Activated CD8-positive, alpha-beta memory T cell treated with anti-CD3 and anti-CD28 coated beads, Interleukin-2, amount 50 U/mL, for 24 hours (primary cell): ENCODE measurements around the gene ATP10A.
"Not testable (repeated sequence)": the region's sequence is repeated elsewhere in the genome, so short reads cannot be mapped to it uniquely, and the experiment has no call there.

Source experiments
- DNase-seq: peaks from one replicate; pipeline ENCODE4 v3.0.0-alpha.2; 2020; ENCODE audit errors: extremely low read depth

Gene ATP10A

GRCh38 chr15:25771736-25772135 lies 91.4 kb downstream of the ATP10A start:
- not testable (repeated sequence) for DNase-seq

- DNase-seq: no peak
Measured at GRCh38 chr15:25771338-25771706, 91.8 kb downstream of the ATP10A start.

GRCh38 chr15:25770618-25771337 lies 92.3 kb downstream of the ATP10A start:
- DNase-seq: no peak

- DNase-seq: no peak
Measured at GRCh38 chr15:25770031-25770430, 93.1 kb downstream of the ATP10A start.

GRCh38 chr15:25768271-25768670 lies 94.9 kb downstream of the ATP10A start:
- DNase-seq: no peak

GRCh38 chr15:25767356-25768151 lies 95.6 kb downstream of the ATP10A start:
- DNase-seq: no peak

- DNase-seq: no peak
Measured at GRCh38 chr15:25766417-25766816, 96.7 kb downstream of the ATP10A start.

GRCh38 chr15:25764980-25765735 lies 98.0 kb downstream of the ATP10A start:
- DNase-seq: no peak

- DNase-seq: no peak
Measured at GRCh38 chr15:25763954-25764353, 99.2 kb downstream of the ATP10A start.

- no peak for DNase-seq
Measured at GRCh38 chr15:25763331-25763751, 99.8 kb downstream of the ATP10A start.

- no peak for DNase-seq
Measured at GRCh38 chr15:25761971-25762662, 101.0 kb downstream of the ATP10A start.

GRCh38 chr15:25759421-25759820 lies 103.7 kb downstream of the ATP10A start:
- no peak for DNase-seq

GRCh38 chr15:25758612-25759011 lies 104.5 kb downstream of the ATP10A start:
- not testable (repeated sequence) for DNase-seq

- no peak for DNase-seq
Measured at GRCh38 chr15:25743548-25744275, 119.4 kb downstream of the ATP10A start.

GRCh38 chr15:25742776-25743547 lies 120.2 kb downstream of the ATP10A start:
- DNase-seq: no peak

- DNase-seq: no peak
Measured at GRCh38 chr15:25742041-25742730, 120.9 kb downstream of the ATP10A start.

GRCh38 chr15:25741256-25741580 lies 121.9 kb downstream of the ATP10A start:
- no peak for DNase-seq

- DNase-seq: no peak
Measured at GRCh38 chr15:25740383-25741255, 122.5 kb downstream of the ATP10A start.

- DNase-seq: no peak
Measured at GRCh38 chr15:25739687-25740121, 123.4 kb downstream of the ATP10A start.
